Mucosa of stomach (tissue), 1 donor: ENCODE data around the gene CBX1.

Experiments
- H3K27me3 ChIP-seq: one replicate; pipeline ENCODE4 v1.7.0; 2013; ENCODE audit warnings: mild to moderate bottlenecking, low read length; ENCODE audit not compliant: control insufficient read depth, insufficient read depth
- H3K36me3 ChIP-seq: one replicate; pipeline ENCODE4 v1.7.0; 2013; ENCODE audit warnings: low read length; ENCODE audit not compliant: control insufficient read depth, insufficient read depth
- H3K4me1 ChIP-seq: one replicate; pipeline ENCODE4 v1.7.0; 2013; ENCODE audit warnings: mild to moderate bottlenecking, low read length; ENCODE audit not compliant: control insufficient read depth, insufficient read depth
- H3K4me3 ChIP-seq: one replicate; pipeline ENCODE4 v1.7.0; 2013; ENCODE audit warnings: low read length
- H3K9ac ChIP-seq: one replicate; pipeline ENCODE4 v1.7.0; 2013; ENCODE audit warnings: mild to moderate bottlenecking, low read length, moderate library complexity
- H3K9me3 ChIP-seq: one replicate; pipeline ENCODE4 v1.7.0; 2013; ENCODE audit warnings: mild to moderate bottlenecking, low read length, moderate library complexity; ENCODE audit not compliant: control insufficient read depth
- donor health status: Pancreatic carcinoma.

The CBX1 gene

GRCh38 chr17:48101012-48101720 lies at the start of gene CBX1:
TSS of gene CBX1 (minus strand) at chr17:48101478. CDS start at chr17:48077004, 24,474 bp downstream.
- Histone ChIP-seq H3K9me3 (no peaks in the 10 kb centered on the region), H3K4me3 (peak within 1 kb of the TSS; percentile 67), H3K4me1 (no peaks in the 10 kb centered on the region), H3K9ac (peak within 1 kb of the TSS; percentile 66), H3K36me3 (no peaks in the 10 kb centered on the region), H3K27me3 (no peaks in the 10 kb centered on the region)

- H3K27me3 ChIP-seq = peaks cover 35% of the 10 kb centered on the region
- H3K9ac ChIP-seq = no peak overlapping the region
- H3K4me3 ChIP-seq = no peak overlapping the region
- H3K4me1 ChIP-seq = peaks cover 7% of the 10 kb centered on the region
- no peaks in the 10 kb centered on the region for H3K36me3 ChIP-seq
- no peaks in the 10 kb centered on the region for H3K9me3 ChIP-seq
These were observed 49.3 kb upstream of the CBX1 start for GRCh38 chr17:48150597-48151001.

GRCh38 chr17:48149787-48150463 lies 48.6 kb upstream of the CBX1 start:
- Histone ChIP-seq H3K27me3 (peaks cover 39% of the 10 kb centered on the region), H3K9ac (no peak overlapping the region), H3K9me3 (no peaks in the 10 kb centered on the region), H3K4me3 (no peak overlapping the region), H3K4me1 (peaks cover 7% of the 10 kb centered on the region), H3K36me3 (no peaks in the 10 kb centered on the region)

- Histone ChIP-seq H3K9me3 (no peaks in the 10 kb centered on the region), H3K4me3 (no peak overlapping the region), H3K27me3 (peaks cover 42% of the 10 kb centered on the region), H3K36me3 (no peaks in the 10 kb centered on the region), H3K9ac (no peak overlapping the region), H3K4me1 (peaks cover 4% of the 10 kb centered on the region)
These were observed 47.8 kb upstream of the CBX1 start for GRCh38 chr17:48148854-48149786.

- Histone ChIP-seq H3K27me3 (peaks cover 49% of the 10 kb centered on the region), H3K9ac (no peak overlapping the region), H3K36me3 (no peaks in the 10 kb centered on the region), H3K4me3 (no peak overlapping the region), H3K4me1 (no peaks in the 10 kb centered on the region), H3K9me3 (no peaks in the 10 kb centered on the region)
These were observed 46.9 kb upstream of the CBX1 start for GRCh38 chr17:48148029-48148770.

GRCh38 chr17:48144976-48145798 lies 43.9 kb upstream of the CBX1 start:
- Histone ChIP-seq H3K9me3 (no peaks in the 10 kb centered on the region), H3K9ac (no peak overlapping the region), H3K4me3 (no peak overlapping the region), H3K4me1 (no peaks in the 10 kb centered on the region), H3K36me3 (no peaks in the 10 kb centered on the region), H3K27me3 (peaks cover 32% of the 10 kb centered on the region)

GRCh38 chr17:48144231-48144630 lies 43.0 kb upstream of the CBX1 start:
- peaks cover 23% of the 10 kb centered on the region for H3K27me3 ChIP-seq
- H3K4me1 ChIP-seq = no peaks in the 10 kb centered on the region
- H3K36me3 ChIP-seq = no peaks in the 10 kb centered on the region
- no peak overlapping the region for H3K4me3 ChIP-seq
- no peaks in the 10 kb centered on the region for H3K9me3 ChIP-seq
- H3K9ac ChIP-seq = no peak overlapping the region

- Histone ChIP-seq H3K36me3 (no peaks in the 10 kb centered on the region), H3K9me3 (no peaks in the 10 kb centered on the region), H3K4me3 (no peak overlapping the region), H3K27me3 (peaks cover 22% of the 10 kb centered on the region), H3K4me1 (no peaks in the 10 kb centered on the region), H3K9ac (no peak overlapping the region)
These were observed 42.4 kb upstream of the CBX1 start for GRCh38 chr17:48143629-48144028.

- Histone ChIP-seq H3K9me3 (no peaks in the 10 kb centered on the region), H3K27me3 (peaks cover 10% of the 10 kb centered on the region), H3K4me1 (no peaks in the 10 kb centered on the region), H3K4me3 (no peak overlapping the region), H3K36me3 (no peaks in the 10 kb centered on the region), H3K9ac (no peak overlapping the region)
These were observed 38.7 kb upstream of the CBX1 start for GRCh38 chr17:48139944-48140343.

GRCh38 chr17:48137656-48138055 lies 36.4 kb upstream of the CBX1 start:
- H3K4me1 ChIP-seq = no peaks in the 10 kb centered on the region
- H3K36me3 ChIP-seq = no peaks in the 10 kb centered on the region
- no peaks in the 10 kb centered on the region for H3K27me3 ChIP-seq
- H3K9me3 ChIP-seq = no peaks in the 10 kb centered on the region
- no peak overlapping the region for H3K9ac ChIP-seq
- H3K4me3 ChIP-seq = no peak overlapping the region
